HG03457 (cell line): ENCODE data around the gene GSN.

ENCODE experiments used
- ATAC-seq: cut with Tn5 transposase; IDR thresholded peaks from one replicate; pipeline ENCODE4 v1.9.1; 2021; ENCODE audit warnings: moderate number of reproducible peaks; ENCODE audit not compliant: unreplicated experiment

GSN gene

GRCh38 chr9:121302341-121302740 is 34.4 kb downstream of the GSN start:
- no peak for ATAC-seq

- ATAC-seq: no peak
Observed at GRCh38 chr9:121302786-121303185, 34.8 kb downstream of the GSN start.

- no peak for ATAC-seq
Observed at GRCh38 chr9:121303456-121304451, 35.8 kb downstream of the GSN start.

DNA sequence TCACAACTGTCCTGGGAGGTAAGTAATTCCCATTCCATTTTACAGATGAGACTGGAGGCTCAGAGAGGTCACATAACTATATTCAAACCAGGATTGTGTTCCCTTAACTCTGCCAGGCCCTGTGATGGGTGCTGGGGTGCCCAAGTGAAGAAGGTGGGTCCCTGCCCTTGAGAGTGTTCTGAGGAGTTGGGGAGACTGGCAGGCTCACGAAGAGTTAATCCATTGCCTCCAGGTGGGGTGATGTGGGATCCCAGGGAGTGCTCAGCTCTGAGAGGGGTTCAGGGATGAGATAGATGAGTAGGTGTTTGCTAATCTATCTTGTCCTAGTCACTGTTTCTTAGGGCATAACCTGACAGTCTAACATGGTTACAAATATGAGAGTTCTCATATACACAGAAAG is 36.7 kb downstream of the GSN start:
- no peak for ATAC-seq

DNA sequence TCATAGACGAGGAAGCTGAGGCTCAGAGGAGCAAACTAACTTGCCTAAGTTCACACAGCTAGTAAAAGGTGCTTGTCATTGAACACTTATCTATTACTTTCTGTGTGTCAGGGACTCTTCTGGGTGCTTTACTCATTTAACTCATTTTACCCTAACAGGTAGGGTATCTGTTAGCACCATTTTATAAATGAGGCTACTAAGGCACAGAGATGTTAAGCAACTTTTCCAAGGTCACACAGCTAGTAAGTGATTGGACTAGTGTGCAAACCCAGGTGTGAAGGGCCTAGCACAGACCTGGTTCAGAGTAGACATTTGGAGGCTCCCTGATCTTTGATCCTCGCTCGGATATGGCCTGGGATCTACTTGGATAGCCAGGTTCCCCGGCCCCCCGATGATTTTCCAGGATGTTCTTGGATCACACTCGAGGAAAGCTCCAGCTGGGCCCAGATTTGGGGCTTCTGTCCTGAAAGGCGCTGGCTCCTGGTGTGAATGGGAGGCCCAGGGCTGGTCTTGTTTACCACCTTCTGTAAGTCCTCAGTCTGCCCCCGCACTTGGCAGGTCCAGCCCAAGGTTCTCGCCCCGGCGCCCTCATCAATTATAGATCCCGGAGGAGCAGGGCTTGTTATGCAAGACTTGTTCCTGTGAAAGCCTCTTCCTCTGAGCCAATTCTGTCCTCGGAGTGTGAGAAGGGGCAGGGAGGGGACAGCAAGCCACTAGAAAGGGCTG is 37.5 kb downstream of the GSN start:
- no peak for ATAC-seq

DNA sequence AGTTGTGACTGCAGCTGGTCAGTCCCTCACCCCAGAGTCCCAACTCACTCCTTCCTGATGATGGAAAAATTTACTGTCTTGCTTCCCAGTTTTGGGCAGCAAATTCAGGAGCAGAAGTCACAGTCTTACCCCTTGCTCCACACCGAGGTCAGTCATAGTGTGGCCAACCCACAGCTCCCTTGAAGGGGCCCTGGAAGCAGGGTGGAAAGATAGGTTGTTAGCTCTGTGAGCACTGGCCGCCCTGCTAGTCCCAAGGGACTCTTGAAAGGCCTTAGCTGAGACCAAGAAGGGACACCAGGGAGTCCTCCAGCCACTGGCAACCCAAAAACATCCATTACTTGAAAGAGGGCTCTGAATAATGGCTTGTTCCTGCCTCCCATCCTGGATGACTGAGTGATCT is 40.0 kb downstream of the GSN start:
- no peak for ATAC-seq

GRCh38 chr9:121308765-121309164 is 40.8 kb downstream of the GSN start:
- ATAC-seq: no peak

DNA sequence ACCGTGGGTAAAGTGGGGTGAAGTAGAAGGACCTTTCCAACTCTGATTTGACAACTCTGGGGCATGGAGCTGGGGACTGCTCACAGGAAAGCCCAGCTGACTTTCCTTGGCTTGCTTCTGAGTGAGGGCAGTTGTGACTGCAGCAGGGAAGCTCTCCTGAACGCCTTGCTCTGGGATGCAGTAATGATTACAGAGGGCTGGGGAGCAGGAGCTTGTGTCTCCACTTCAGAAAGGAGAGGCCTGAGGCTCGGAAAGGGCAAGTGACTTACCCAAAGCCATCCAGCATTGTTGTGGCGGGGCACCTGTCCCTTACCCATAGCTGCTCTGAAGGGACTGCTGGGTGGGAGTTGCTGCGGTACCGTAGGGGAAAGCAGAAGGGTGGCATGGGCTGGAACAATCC is 41.2 kb downstream of the GSN start:
- no peak for ATAC-seq

DNA sequence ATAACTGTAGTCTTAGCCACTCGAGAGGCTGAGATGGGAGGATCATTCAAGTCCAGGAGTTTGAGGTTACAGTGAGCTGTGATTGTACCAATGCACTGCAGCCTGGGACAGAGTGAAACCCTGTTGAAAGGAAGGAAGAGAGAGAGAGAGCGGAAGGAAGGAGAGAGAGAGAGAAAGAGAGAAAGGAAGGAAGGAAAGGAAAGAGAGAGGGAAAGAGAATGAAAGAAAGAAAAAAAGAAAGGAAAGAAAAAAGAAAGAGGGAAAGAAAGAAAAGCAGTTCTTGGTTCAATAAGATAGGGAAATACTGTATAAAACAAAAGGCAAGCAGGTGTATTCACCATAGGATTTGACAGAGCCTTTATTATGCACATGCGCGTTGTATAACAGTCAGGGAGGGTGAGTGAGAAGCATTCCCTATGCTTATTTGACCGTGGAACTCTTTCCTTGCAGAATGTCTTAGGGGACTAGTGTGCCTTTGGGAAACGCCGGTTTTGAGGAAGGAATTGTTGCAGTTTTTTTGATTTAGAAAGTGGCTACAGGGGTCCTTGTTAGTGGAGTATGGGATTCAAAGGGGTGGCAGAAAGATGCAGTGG is 42.0 kb downstream of the GSN start:
- ATAC-seq: no peak

- no peak for ATAC-seq
Observed at GRCh38 chr9:121310571-121310970, 42.6 kb downstream of the GSN start.

DNA sequence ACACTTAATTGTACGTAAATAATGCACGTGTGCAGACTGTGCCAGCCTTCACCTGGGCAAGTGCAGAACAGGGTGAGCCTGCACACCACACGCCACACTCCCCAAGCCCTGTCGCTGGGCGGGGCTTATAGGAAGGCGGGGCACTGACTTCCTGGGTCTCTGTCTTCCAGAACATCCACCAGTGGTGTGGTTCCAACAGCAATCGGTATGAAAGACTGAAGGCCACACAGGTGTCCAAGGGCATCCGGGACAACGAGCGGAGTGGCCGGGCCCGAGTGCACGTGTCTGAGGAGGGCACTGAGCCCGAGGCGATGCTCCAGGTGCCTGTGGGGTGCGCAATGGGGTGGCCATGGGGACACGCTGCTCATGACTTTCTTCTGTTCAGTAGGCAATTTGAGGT is 44.2 kb downstream of the GSN start:
- ATAC-seq: no peak

GRCh38 chr9:121313458-121314152 is 45.6 kb downstream of the GSN start:
- ATAC-seq: no peak

DNA sequence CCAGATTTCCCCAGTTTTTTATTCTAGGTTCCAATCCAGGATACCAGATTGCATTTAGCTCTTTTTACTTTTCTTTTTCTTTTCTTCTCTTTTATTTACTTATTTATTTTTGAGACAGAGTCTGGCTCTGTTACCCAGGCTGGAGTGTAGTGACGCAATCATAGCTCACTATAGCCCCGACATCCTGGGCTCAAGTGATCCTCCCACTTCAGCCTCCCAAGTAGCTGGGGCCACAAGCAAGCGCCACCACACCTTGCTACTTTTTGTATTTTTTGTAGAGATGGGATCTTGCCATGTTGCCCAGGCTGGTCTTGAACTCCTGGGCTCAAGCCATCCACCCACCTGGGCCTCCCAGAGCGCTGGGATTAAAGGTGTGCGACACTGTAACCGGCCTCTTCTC is 48.4 kb downstream of the GSN start:
- no peak for ATAC-seq

GRCh38 chr9:121316852-121317373 is 49.0 kb downstream of the GSN start:
- no peak for ATAC-seq

- ATAC-seq: no peak
Observed at GRCh38 chr9:121317737-121318630, 50.0 kb downstream of the GSN start.

DNA sequence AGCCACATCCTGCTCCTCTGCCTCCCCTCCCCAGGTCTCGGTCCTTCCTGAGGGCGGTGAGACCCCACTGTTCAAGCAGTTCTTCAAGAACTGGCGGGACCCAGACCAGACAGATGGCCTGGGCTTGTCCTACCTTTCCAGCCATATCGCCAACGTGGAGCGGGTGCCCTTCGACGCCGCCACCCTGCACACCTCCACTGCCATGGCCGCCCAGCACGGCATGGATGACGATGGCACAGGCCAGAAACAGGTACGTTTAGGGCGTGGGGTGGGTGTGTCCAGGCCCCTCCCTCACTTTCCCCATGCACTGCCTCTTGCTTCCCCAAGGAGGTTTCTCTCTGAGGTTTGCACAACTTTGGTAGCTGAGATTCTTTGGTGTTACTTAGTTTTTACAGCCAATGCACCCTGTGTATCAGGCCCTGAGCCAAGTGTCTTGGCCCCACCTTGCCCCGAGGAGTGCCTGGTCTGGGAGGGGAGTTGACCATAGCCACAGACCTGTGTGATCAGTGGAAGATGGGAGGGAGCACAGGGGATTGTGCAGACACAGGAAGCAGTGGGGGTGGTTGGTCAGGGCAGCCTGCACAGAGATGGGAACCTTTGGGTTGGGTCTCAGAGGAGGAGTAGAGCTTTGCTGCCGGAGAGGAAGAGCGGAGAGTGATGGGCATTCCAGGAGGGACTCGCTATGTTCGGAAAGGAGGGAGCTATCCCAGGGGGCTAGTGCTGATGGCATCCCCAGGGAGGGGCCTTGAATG is 50.8 kb downstream of the GSN start:
- no peak for ATAC-seq

DNA sequence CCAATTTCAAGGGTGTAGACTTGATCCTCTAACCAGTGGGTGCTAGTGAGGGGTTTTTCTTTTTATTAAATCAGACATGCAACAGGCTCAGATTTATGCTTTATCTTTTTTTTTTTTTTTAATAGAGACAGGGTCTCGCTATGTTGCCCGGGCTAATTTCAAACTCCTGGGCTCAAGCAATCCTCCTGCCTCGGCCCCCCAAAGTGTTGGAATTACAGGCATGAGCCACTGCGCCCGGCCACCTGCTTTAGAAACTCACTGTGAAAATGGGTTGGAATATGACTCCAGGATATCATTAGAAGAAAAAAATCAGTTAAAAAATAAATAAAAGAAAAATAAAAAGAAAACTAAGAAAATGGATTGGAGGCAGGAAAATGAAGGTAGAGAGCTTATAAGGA is 51.4 kb downstream of the GSN start:
- ATAC-seq: no peak

DNA sequence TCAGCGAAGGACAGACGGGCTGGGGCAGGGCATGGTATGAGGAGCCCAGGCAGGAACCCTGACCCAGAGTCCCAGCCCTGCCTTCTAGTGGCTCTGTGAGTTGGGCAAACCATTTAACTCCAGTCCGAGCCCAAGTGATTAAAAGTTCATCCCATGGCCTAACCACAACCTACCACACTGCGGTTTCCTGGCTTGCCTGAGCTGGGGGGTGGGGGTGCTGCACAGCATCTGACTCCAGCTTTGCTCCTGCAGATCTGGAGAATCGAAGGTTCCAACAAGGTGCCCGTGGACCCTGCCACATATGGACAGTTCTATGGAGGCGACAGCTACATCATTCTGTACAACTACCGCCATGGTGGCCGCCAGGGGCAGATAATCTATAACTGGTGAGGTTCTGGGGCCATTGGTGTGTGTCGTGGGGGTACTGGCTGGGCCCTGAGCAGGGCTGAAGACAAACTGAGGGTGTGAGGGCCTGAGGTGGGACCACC is 53.1 kb downstream of the GSN start:
- no peak for ATAC-seq
